Panc1 (cell line): ENCODE measurements around the gene PRKG1. TPM values are rescaled to one million over a fixed set of nuclear protein-coding genes. Genes with fewer than 3 reads are reported as not detected.

Experiments
- ATAC-seq: fragments of 200-7000 bp; cut with Tn5 transposase; 2 replicates; pipeline ENCODE4 v1.9.1; 2020; ENCODE audit warnings: mild to moderate bottlenecking, moderate library complexity
- BruUV-seq: library from RNA; stranded (reverse); fragments of 400-500 nt; replicated peaks from 2 replicates; lab custom pipeline; 2021; lab: Mats Ljungman, UMichigan
- CTCF ChIA-PET: fragments of 300-600 bp; sonication (Branson Sonifier 250); formaldehyde crosslinking; loops from one replicate; lab custom pipeline; 2022; ENCODE audit warnings: antibody characterized with exemption; lab: Charles Lee
- POLR2A ChIA-PET: fragments of 300-600 bp; sonication (Branson Sonifier 250); formaldehyde crosslinking; loops from one replicate; lab custom pipeline; 2022; ENCODE audit warnings: antibody characterized with exemption; lab: Charles Lee
- DNase-seq: peaks from one replicate; pipeline ENCODE4 v3.0.0-alpha.2; 2010; ENCODE audit warnings: low read depth, low spot score
- H3K27ac ChIP-seq: 2 replicates; pipeline ENCODE4 v1.5.1; 2011; ENCODE audit warnings: mild to moderate bottlenecking, low read length, inconsistent platforms
- H3K27me3 ChIP-seq: fragments of 200-500 bp; sonication (Bioruptor generic); 2 replicates; pipeline ENCODE4 v1.6.0; 2014; ENCODE audit warnings: low read length, inconsistent platforms; ENCODE audit not compliant: control insufficient read depth, insufficient read depth
- H3K36me3 ChIP-seq: fragments of 200-500 bp; sonication (Bioruptor generic); 2 replicates; pipeline ENCODE4 v1.5.1; 2014; ENCODE audit warnings: inconsistent platforms, mild to moderate bottlenecking, low read length, moderate library complexity; ENCODE audit not compliant: control insufficient read depth, insufficient read depth
- H3K4me1 ChIP-seq: 2 replicates; pipeline ENCODE4 v1.5.1; 2011; ENCODE audit warnings: inconsistent platforms, mild to moderate bottlenecking, low read length, moderate library complexity; ENCODE audit not compliant: control insufficient read depth, insufficient read depth
- H3K4me3 ChIP-seq, 2 experiments: 2 replicates each; pipeline ENCODE4 v1.5.1; 2011 to 2012; ENCODE audit warnings: low read depth in 2 of 2, low read length in 2 of 2, mild to moderate bottlenecking in 2 of 2, inconsistent platforms in 1 of 2, moderate library complexity in 1 of 2
- H3K9me3 ChIP-seq: fragments of 200-500 bp; sonication (Bioruptor generic); 2 replicates; pipeline ENCODE4 v1.5.1; 2014; ENCODE audit warnings: low read depth, mild to moderate bottlenecking, inconsistent platforms, low read length, moderate library complexity; ENCODE audit not compliant: control insufficient read depth, insufficient read depth
- CTCF ChIP-seq: fragments of 450-650 bp; IDR thresholded peaks from 2 replicates; pipeline ENCODE4 v1.5.1; 2017; ENCODE audit warnings: mild to moderate bottlenecking
- POLR2AphosphoS5 ChIP-seq: IDR thresholded peaks from 2 replicates; pipeline ENCODE4 v1.6.1; 2012; ENCODE audit warnings: mild to moderate bottlenecking, low read depth, low read length, moderate library complexity
- SIN3A ChIP-seq: IDR thresholded peaks from 2 replicates; pipeline ENCODE4 v1.6.1; 2012; ENCODE audit warnings: low read depth, mild to moderate bottlenecking, low read length, moderate library complexity, borderline replicate concordance; ENCODE audit not compliant: insufficient read depth
- TCF7L2 ChIP-seq: IDR thresholded peaks from 2 replicates; pipeline ENCODE4 v1.6.1; 2011; ENCODE audit warnings: mild to moderate bottlenecking, low read depth, low read length, inconsistent platforms
- in situ Hi-C: cut with HindIII; loops from 2 replicates; pipeline ENCODE4 v1.10.0; 2016; ENCODE audit warnings: low sequenced_read_pairs, low pct_unique_long_range_greater_than_20kb
- intact Hi-C: fragments of 100-400 bp; cut with micrococcal nuclease; formaldehyde crosslinking; loops from one replicate; pipeline ENCODE4 v1.10.0; 2022; ENCODE audit not compliant: unreplicated experiment
- total RNA-seq: library from RNA; stranded (reverse); gene quantifications from one replicate; pipeline ENCODE4 v1.2.1, GENCODE V29; 2021; ENCODE audit not compliant: unreplicated experiment
- TF ChIP-seq, protein P1 (sequence below), 2 experiments: IDR thresholded peaks; 2 replicates each; pipeline ENCODE4 v1.6.1; 2011 to 2012; ENCODE audit warnings: low read depth in 2 of 2, control low read depth in 1 of 2, low read length in 1 of 2, mild to moderate bottlenecking in 1 of 2, moderate library complexity in 1 of 2; ENCODE audit not compliant: insufficient read depth in 1 of 2

The PRKG1 gene
- total RNA-seq, 1 experiment from 2014 or later, result 0.92 TPM

- POLR2A ChIA-PET, result no interaction called here
Observed at GRCh38 chr10:51955696-51956095, 881.4 kb downstream of the PRKG1 start.

GRCh38 chr10:51956822-51957221, 882.5 kb downstream of the PRKG1 start:
- in situ Hi-C loops, result no loop called here
- CTCF ChIA-PET, result no interaction called here

More at GRCh38 chr10:51955696-51956095, 881.4 kb downstream of the PRKG1 start:
- BruUV-seq, result no TSS peak
- Histone ChIP-seq H3K4me3 (no peak overlapping the region), H3K4me1 (no peaks in the 10 kb centered on the region), H3K9me3 (no peaks in the 10 kb centered on the region), H3K27ac (no peak overlapping the region), H3K36me3 (no peaks in the 10 kb centered on the region), H3K27me3 (peaks cover 6% of the 10 kb centered on the region)
- CTCF ChIA-PET, result no interaction called here
- ATAC-seq, result no peak
- intact Hi-C loops (no loop called here), in situ Hi-C loops (no loop called here)
- no peak for DNase-seq
- no peak for TF ChIP-seq POLR2AphosphoS5

More at GRCh38 chr10:51956822-51957221, 882.5 kb downstream of the PRKG1 start:
- DNase-seq (no peak), ATAC-seq (no peak)
- POLR2A ChIA-PET, result no interaction called here
- Histone ChIP-seq H3K36me3 (no peaks in the 10 kb centered on the region), H3K9me3 (no peaks in the 10 kb centered on the region), H3K27ac (no peak overlapping the region), H3K27me3 (peaks cover 6% of the 10 kb centered on the region), H3K4me3 (no peak overlapping the region), H3K4me1 (no peaks in the 10 kb centered on the region)
- TF ChIP-seq SIN3A, result no peak
- TF ChIP-seq, protein P1, sequence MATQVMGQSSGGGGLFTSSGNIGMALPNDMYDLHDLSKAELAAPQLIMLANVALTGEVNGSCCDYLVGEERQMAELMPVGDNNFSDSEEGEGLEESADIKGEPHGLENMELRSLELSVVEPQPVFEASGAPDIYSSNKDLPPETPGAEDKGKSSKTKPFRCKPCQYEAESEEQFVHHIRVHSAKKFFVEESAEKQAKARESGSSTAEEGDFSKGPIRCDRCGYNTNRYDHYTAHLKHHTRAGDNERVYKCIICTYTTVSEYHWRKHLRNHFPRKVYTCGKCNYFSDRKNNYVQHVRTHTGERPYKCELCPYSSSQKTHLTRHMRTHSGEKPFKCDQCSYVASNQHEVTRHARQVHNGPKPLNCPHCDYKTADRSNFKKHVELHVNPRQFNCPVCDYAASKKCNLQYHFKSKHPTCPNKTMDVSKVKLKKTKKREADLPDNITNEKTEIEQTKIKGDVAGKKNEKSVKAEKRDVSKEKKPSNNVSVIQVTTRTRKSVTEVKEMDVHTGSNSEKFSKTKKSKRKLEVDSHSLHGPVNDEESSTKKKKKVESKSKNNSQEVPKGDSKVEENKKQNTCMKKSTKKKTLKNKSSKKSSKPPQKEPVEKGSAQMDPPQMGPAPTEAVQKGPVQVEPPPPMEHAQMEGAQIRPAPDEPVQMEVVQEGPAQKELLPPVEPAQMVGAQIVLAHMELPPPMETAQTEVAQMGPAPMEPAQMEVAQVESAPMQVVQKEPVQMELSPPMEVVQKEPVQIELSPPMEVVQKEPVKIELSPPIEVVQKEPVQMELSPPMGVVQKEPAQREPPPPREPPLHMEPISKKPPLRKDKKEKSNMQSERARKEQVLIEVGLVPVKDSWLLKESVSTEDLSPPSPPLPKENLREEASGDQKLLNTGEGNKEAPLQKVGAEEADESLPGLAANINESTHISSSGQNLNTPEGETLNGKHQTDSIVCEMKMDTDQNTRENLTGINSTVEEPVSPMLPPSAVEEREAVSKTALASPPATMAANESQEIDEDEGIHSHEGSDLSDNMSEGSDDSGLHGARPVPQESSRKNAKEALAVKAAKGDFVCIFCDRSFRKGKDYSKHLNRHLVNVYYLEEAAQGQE (IDR thresholded peaks at IDR 0.05; ENCODE audit: insufficient read depth in 1 of 2, low read depth in 2 of 2, low read length in 1 of 2), result no peak
- TF ChIP-seq TCF7L2, result no peak
- TF ChIP-seq CTCF, result no peak
- no peak for TF ChIP-seq POLR2AphosphoS5
- intact Hi-C loops, result no loop called here
- BruUV-seq, result no TSS peak
